Ishikawa (cell line): ENCODE measurements around the gene RXYLT1.

ENCODE experiments used
- CREB1 ChIP-seq: IDR thresholded peaks from 2 replicates; pipeline ENCODE4 v1.6.1; 2012; ENCODE audit warnings: low read depth
- FOXM1 ChIP-seq: IDR thresholded peaks from 2 replicates; pipeline ENCODE4 v1.6.1; 2012; ENCODE audit warnings: low read depth, borderline replicate concordance
- TCF12 ChIP-seq: IDR thresholded peaks from 2 replicates; pipeline ENCODE4 v1.6.1; 2012; ENCODE audit warnings: low read depth
- YY1 ChIP-seq: IDR thresholded peaks from 2 replicates; pipeline ENCODE4 v1.6.1; 2012; ENCODE audit warnings: low read depth

DNA sequence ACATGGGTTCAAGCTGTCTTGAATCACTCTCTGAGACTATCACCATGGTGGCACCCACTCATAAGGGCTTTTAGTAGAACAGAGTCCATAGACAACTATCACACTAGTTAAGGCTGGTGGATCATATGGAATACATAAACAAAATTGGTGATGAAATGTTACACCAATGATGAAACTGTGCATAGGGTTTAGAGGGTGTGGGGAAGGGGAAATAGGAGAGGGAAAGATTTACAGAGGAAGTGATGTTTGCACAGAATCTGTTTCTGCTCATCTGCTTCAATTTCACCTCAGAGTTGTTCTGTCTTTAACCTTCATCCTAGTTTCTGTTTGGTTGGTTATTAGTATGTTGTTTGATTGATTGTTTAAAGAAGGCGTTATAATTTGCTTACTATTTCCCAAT, 2.4 kb upstream of the RXYLT1 start:
- TF ChIP-seq YY1: no peak
- TF ChIP-seq FOXM1: no peak
- TF ChIP-seq CREB1: no peak
- TF ChIP-seq TCF12: no peak
